ENCODE data around the gene MTREX. TPM values are rescaled to one million over a fixed set of nuclear protein-coding genes. Genes with fewer than 3 reads are reported as not detected.

The MTREX gene
- total RNA-seq, 2 donors from 2014 or later: 61.0 to 73.7 TPM

GRCh38 chr5:55454282-55454681, 146.5 kb downstream of the MTREX start:
- H3K36me3 Mint-ChIP-seq (ENCODE audit: low read depth): peaks cover 2% of the 10 kb centered on the region
- ATAC-seq: no peak
- H3K27me3 Mint-ChIP-seq: no peaks in the 10 kb centered on the region
- peaks cover 3% of the 10 kb centered on the region for H3K4me1 Mint-ChIP-seq
- H3K27ac Mint-ChIP-seq: no peak overlapping the region
- no peak overlapping the region for H3K4me3 Mint-ChIP-seq
- no peak for DNase-seq
- H3K9me3 ChIP-seq (ENCODE audit: control insufficient read depth, low read length, poor library complexity, severe bottlenecking): no peaks in the 10 kb centered on the region

GRCh38 chr5:55456216-55456895, 148.6 kb downstream of the MTREX start:
- H3K9me3 ChIP-seq (ENCODE audit: control insufficient read depth, low read length, poor library complexity, severe bottlenecking): no peaks in the 10 kb centered on the region
- H3K36me3 Mint-ChIP-seq (ENCODE audit: low read depth): no peaks in the 10 kb centered on the region
- H3K27ac Mint-ChIP-seq: no peak overlapping the region
- ATAC-seq (no peak), DNase-seq (no peak)
- H3K4me1 Mint-ChIP-seq: no peaks in the 10 kb centered on the region
- H3K4me3 Mint-ChIP-seq: no peak overlapping the region
- no peaks in the 10 kb centered on the region for H3K27me3 Mint-ChIP-seq

- no peaks in the 10 kb centered on the region for H3K9me3 ChIP-seq (ENCODE audit: control insufficient read depth, low read length, poor library complexity, severe bottlenecking)
- peaks cover 5% of the 10 kb centered on the region for H3K36me3 Mint-ChIP-seq (ENCODE audit: low read depth)
- H3K27me3 Mint-ChIP-seq: no peaks in the 10 kb centered on the region
- peaks cover 3% of the 10 kb centered on the region for H3K4me1 Mint-ChIP-seq
- ATAC-seq (no peak), DNase-seq (no peak)
- H3K27ac Mint-ChIP-seq: peak overlapping the region; percentile 10
- no peak overlapping the region for H3K4me3 Mint-ChIP-seq
Observed at GRCh38 chr5:55459572-55459971, 151.8 kb downstream of the MTREX start.

- Mint-ChIP-seq H3K4me1 (peaks cover 7% of the 10 kb centered on the region), H3K27me3 (no peaks in the 10 kb centered on the region), H3K4me3 (no peak overlapping the region), H3K36me3 (ENCODE audit: low read depth) (peaks cover 8% of the 10 kb centered on the region), H3K27ac (no peak overlapping the region)
- ATAC-seq: no peak
- H3K9me3 ChIP-seq (ENCODE audit: control insufficient read depth, low read length, poor library complexity, severe bottlenecking): no peaks in the 10 kb centered on the region
- DNase-seq: no peak
Observed at GRCh38 chr5:55463613-55464012, 155.8 kb downstream of the MTREX start.

- Mint-ChIP-seq H3K27ac (no peak overlapping the region), H3K36me3 (ENCODE audit: low read depth) (peaks cover 7% of the 10 kb centered on the region), H3K4me3 (no peak overlapping the region), H3K4me1 (peaks cover 8% of the 10 kb centered on the region), H3K27me3 (no peaks in the 10 kb centered on the region)
- H3K9me3 ChIP-seq (ENCODE audit: control insufficient read depth, low read length, poor library complexity, severe bottlenecking): no peaks in the 10 kb centered on the region
- ATAC-seq: no peak
- DNase-seq: no peak
Observed at GRCh38 chr5:55467862-55468551, 160.2 kb downstream of the MTREX start.

GRCh38 chr5:55469839-55470238, 162.1 kb downstream of the MTREX start:
- no peaks in the 10 kb centered on the region for H3K9me3 ChIP-seq (ENCODE audit: control insufficient read depth, low read length, poor library complexity, severe bottlenecking)
- H3K27me3 Mint-ChIP-seq: no peaks in the 10 kb centered on the region
- H3K4me1 Mint-ChIP-seq: peaks cover 8% of the 10 kb centered on the region
- no peak overlapping the region for H3K27ac Mint-ChIP-seq
- ATAC-seq: no peak
- peaks cover 6% of the 10 kb centered on the region for H3K36me3 Mint-ChIP-seq (ENCODE audit: low read depth)
- no peak for DNase-seq
- H3K4me3 Mint-ChIP-seq: no peak overlapping the region

- DNase-seq (no peak), ATAC-seq (no peak)
- H3K4me3 Mint-ChIP-seq: no peak overlapping the region
- H3K9me3 ChIP-seq (ENCODE audit: control insufficient read depth, low read length, poor library complexity, severe bottlenecking): no peaks in the 10 kb centered on the region
- peaks cover 8% of the 10 kb centered on the region for H3K4me1 Mint-ChIP-seq
- no peaks in the 10 kb centered on the region for H3K27me3 Mint-ChIP-seq
- H3K27ac Mint-ChIP-seq: peak overlapping the region; percentile 45
- peaks cover 6% of the 10 kb centered on the region for H3K36me3 Mint-ChIP-seq (ENCODE audit: low read depth)
Observed at GRCh38 chr5:55470282-55470681, 162.5 kb downstream of the MTREX start.

- Mint-ChIP-seq H3K4me3 (no peak overlapping the region), H3K27ac (peak overlapping the region; percentile 45), H3K4me1 (peaks cover 9% of the 10 kb centered on the region), H3K27me3 (no peaks in the 10 kb centered on the region), H3K36me3 (ENCODE audit: low read depth) (peaks cover 3% of the 10 kb centered on the region)
- DNase-seq (no peak), ATAC-seq (no peak)
- no peaks in the 10 kb centered on the region for H3K9me3 ChIP-seq (ENCODE audit: control insufficient read depth, low read length, poor library complexity, severe bottlenecking)
Observed at GRCh38 chr5:55471468-55471867, 163.7 kb downstream of the MTREX start.

GRCh38 chr5:55472642-55473041, 164.9 kb downstream of the MTREX start:
- ATAC-seq: no peak
- peaks cover 8% of the 10 kb centered on the region for H3K4me1 Mint-ChIP-seq

More at GRCh38 chr5:55472642-55473041, 164.9 kb downstream of the MTREX start:
- H3K27ac Mint-ChIP-seq: no peak overlapping the region
- H3K27me3 Mint-ChIP-seq: no peaks in the 10 kb centered on the region
- H3K9me3 ChIP-seq (ENCODE audit: control insufficient read depth, low read length, poor library complexity, severe bottlenecking): no peaks in the 10 kb centered on the region
- no peak overlapping the region for H3K4me3 Mint-ChIP-seq
- H3K36me3 Mint-ChIP-seq (ENCODE audit: low read depth): peaks cover 3% of the 10 kb centered on the region
- DNase-seq: no peak

Other genes starting within 250 kb of the MTREX start
- gene GZMA, start 205.3 kb upstream of the MTREX start, total RNA-seq: 10 to 100 TPM in 1 of 2 donors, 1 to 10 TPM in 1; 7.9 to 11.3 TPM
- gene GPX8, start 147.8 kb upstream of the MTREX start, total RNA-seq: not detected
- not detected for gene CDC20B, start 134.8 kb upstream of the MTREX start, total RNA-seq
- gene MCIDAS, start 80.7 kb upstream of the MTREX start, total RNA-seq: not detected
- not detected for gene CCNO, start 74.4 kb upstream of the MTREX start, total RNA-seq
- gene DHX29, start 295 bp upstream of the MTREX start, total RNA-seq: 10 to 100 TPM; 12.7 to 19.0 TPM
- 1 to 10 TPM; 4.9 to 5.7 TPM for gene PLPP1, start 227.0 kb downstream of the MTREX start, total RNA-seq